GM12878 (cell line): ENCODE data around the gene LIG3. TPM values are rescaled to one million over a fixed set of nuclear protein-coding genes. Genes with fewer than 3 reads are reported as not detected.

Source experiments
- ATAC-seq: fragments of 200-7000 bp; cut with Tn5 transposase; 3 replicates; pipeline ENCODE4 v1.9.1; 2020; ENCODE audit warnings: mild to moderate bottlenecking, moderate library complexity
- BruUV-seq: library from RNA; stranded (reverse); fragments of 400-500 nt; replicated peaks from 2 replicates; lab custom pipeline; 2021; lab: Mats Ljungman, UMichigan
- CTCF ChIA-PET: fragments of 300-600 bp; sonication (Branson Sonifier 250); formaldehyde crosslinking; extraction: SDS; loops from one replicate; lab custom pipeline; 2021; ENCODE audit warnings: inconsistent platforms; lab: Yijun Ruan, JAX
- POLR2A ChIA-PET: fragments of 350-600 bp; formaldehyde crosslinking; extraction: SDS; loops from one replicate; lab custom pipeline; 2021; ENCODE audit warnings: inconsistent platforms; lab: Charles Lee
- RAD21 ChIA-PET: fragments of 300-600 bp; sonication (Branson Sonifier 250); formaldehyde crosslinking; loops from one replicate; lab custom pipeline; 2023; ENCODE audit warnings: antibody characterized with exemption; ENCODE audit not compliant: unreplicated experiment; lab: Charles Lee
- SMC1A ChIA-PET: fragments of 300-600 bp; sonication (Branson Sonifier 250); formaldehyde crosslinking; loops from one replicate; lab custom pipeline; 2023; ENCODE audit not compliant: unreplicated experiment, uncharacterized antibody; lab: Charles Lee
- DNase-seq: peaks from one replicate; pipeline ENCODE4 v3.0.0-alpha.2; 2011; ENCODE audit warnings: low read depth, low spot score
- FAIRE-seq: peaks from 3 replicates; lab custom pipeline; 2011; peaks lifted over from hg19 to GRCh38; lab: Jason Lieb, UNC
- H2AFZ ChIP-seq: 2 replicates; pipeline ENCODE4 v1.6.0; 2011; ENCODE audit warnings: low read depth, low read length, control low read depth; ENCODE audit not compliant: control insufficient read depth
- H3K27ac ChIP-seq: 2 replicates; pipeline ENCODE4 v1.5.1; 2011; ENCODE audit warnings: control low read depth; ENCODE audit not compliant: control insufficient read depth, insufficient read depth
- H3K27me3 ChIP-seq, 2 experiments: replicated peaks in 1 of 2; 2 replicates each; pipeline versions ENCODE4 v1.6.0 to v1.6.1; 2011; ENCODE audit warnings: low read length in 1 of 2; ENCODE audit not compliant: control insufficient read depth in 2 of 2, insufficient read depth in 2 of 2
- H3K36me3 ChIP-seq, 2 experiments: 2 replicates each; pipeline ENCODE4 v1.5.1; 2011; ENCODE audit warnings: low read length in 1 of 2; ENCODE audit not compliant: control insufficient read depth in 2 of 2, insufficient read depth in 2 of 2
- H3K4me1 ChIP-seq: 2 replicates; pipeline ENCODE4 v1.6.1; 2011; ENCODE audit warnings: mild to moderate bottlenecking, low read length, moderate library complexity, mixed read lengths; ENCODE audit not compliant: control insufficient read depth, insufficient read depth
- H3K4me2 ChIP-seq: 2 replicates; pipeline ENCODE4 v1.6.0; 2011; ENCODE audit warnings: control low read depth; ENCODE audit not compliant: control insufficient read depth, insufficient read depth
- H3K4me3 ChIP-seq: fragments of 200-600 bp; sonication (generic); 2 replicates; pipeline ENCODE4 v1.5.1; 2016
- H3K79me2 ChIP-seq: 2 replicates; pipeline ENCODE4 v1.6.0; 2011; ENCODE audit warnings: low read length; ENCODE audit not compliant: control insufficient read depth, insufficient read depth
- H3K9ac ChIP-seq: 2 replicates; pipeline ENCODE4 v1.8.0; 2011; ENCODE audit warnings: low read length, control low read depth, mixed read lengths; ENCODE audit not compliant: control insufficient read depth, insufficient read depth
- H3K9me3 ChIP-seq: replicated peaks from 3 replicates; pipeline ENCODE4 v1.5.1; 2011; ENCODE audit warnings: mild to moderate bottlenecking, low read length; ENCODE audit not compliant: control insufficient read depth, insufficient read depth
- H4K20me1 ChIP-seq: 2 replicates; pipeline ENCODE4 v1.6.0; 2011; ENCODE audit not compliant: control insufficient read depth, insufficient read depth
- BHLHE40 ChIP-seq, 2 experiments: fragments of 450-650 bp in 1 of 2; IDR thresholded peaks; 2 replicates each; pipeline ENCODE4 v1.6.1; 2011 to 2017; ENCODE audit warnings: low read depth in 2 of 2, borderline replicate concordance in 1 of 2, improper control_type of control experiment in 1 of 2, low read length in 1 of 2, mild to moderate bottlenecking in 1 of 2
- BMI1 ChIP-seq: fragments of 450-650 bp; IDR thresholded peaks from 2 replicates; pipeline ENCODE4 v1.6.1; 2016; ENCODE audit warnings: mild to moderate bottlenecking, moderate library complexity, borderline replicate concordance
- CBX5 ChIP-seq: sonication (generic); IDR thresholded peaks from 2 replicates; pipeline ENCODE4 v1.6.1; 2016; ENCODE audit warnings: low read depth, moderate library complexity, mild to moderate bottlenecking, inconsistent platforms
- CREM ChIP-seq: IDR thresholded peaks from 2 replicates; pipeline ENCODE4 v1.6.1; 2014; ENCODE audit warnings: antibody characterized with exemption, low read depth
- LARP7 ChIP-seq: fragments of 450-650 bp; IDR thresholded peaks from 2 replicates; pipeline ENCODE4 v1.6.1; 2017; ENCODE audit warnings: mild to moderate bottlenecking
- MXI1 ChIP-seq: fragments of 150-350 bp; IDR thresholded peaks from 2 replicates; pipeline ENCODE4 v1.6.1; 2011; ENCODE audit warnings: low read depth, mild to moderate bottlenecking, inconsistent platforms, low read length, improper control_type of control experiment
- RAD21 ChIP-seq: IDR thresholded peaks from 2 replicates; pipeline ENCODE4 v1.6.1; 2011; ENCODE audit warnings: mild to moderate bottlenecking, low read depth, low read length, moderate library complexity; ENCODE audit not compliant: insufficient read depth
- RUNX3 ChIP-seq: IDR thresholded peaks from 2 replicates; pipeline ENCODE4 v1.6.1; 2012; ENCODE audit warnings: low read length, inconsistent platforms
- SIN3A ChIP-seq: IDR thresholded peaks from 2 replicates; pipeline ENCODE4 v1.6.1; 2012; ENCODE audit warnings: low read depth, low read length, improper control_type of control experiment
- SMAD1 ChIP-seq: fragments of 450-650 bp; IDR thresholded peaks from 2 replicates; pipeline ENCODE4 v1.6.1; 2018; ENCODE audit warnings: mild to moderate bottlenecking, low read depth; ENCODE audit not compliant: partially characterized antibody
- SMARCA5 ChIP-seq: fragments of 450-650 bp; IDR thresholded peaks from 2 replicates; pipeline ENCODE4 v1.6.1; 2017; ENCODE audit warnings: mild to moderate bottlenecking
- SPI1 ChIP-seq: IDR thresholded peaks from 2 replicates; pipeline ENCODE4 v1.6.1; 2011; ENCODE audit warnings: low read depth, mild to moderate bottlenecking, low read length, moderate library complexity, borderline replicate concordance; ENCODE audit not compliant: insufficient read depth
- WRNIP1 ChIP-seq: IDR thresholded peaks from 2 replicates; pipeline ENCODE4 v1.6.1; 2011; ENCODE audit warnings: low read depth, low read length, improper control_type of control experiment, borderline replicate concordance
- ZZZ3 ChIP-seq: IDR thresholded peaks from 2 replicates; pipeline ENCODE4 v1.6.1; 2011; ENCODE audit warnings: low read depth; ENCODE audit not compliant: control insufficient read depth, insufficient read length
- WGBS: methylation state at CpG from one replicate; pipeline ENCODE4 v1.1.6; 2016; ENCODE audit warnings: low lambda C conversion rate; ENCODE audit not compliant: insufficient replicate concordance, insufficient coverage; ENCODE audit errors: missing lambda C conversion rate; 5-methylcytosine and 5-hydroxymethylcytosine counted together
- in situ Hi-C: fragments of 300-500 bp; cut with MboI; formaldehyde crosslinking; loops from 9 replicates; pipeline ENCODE4 v1.14.3; 2018; ENCODE audit warnings: mixed read lengths
- intact Hi-C: fragments of 100-400 bp; cut with micrococcal nuclease; formaldehyde crosslinking; loops from one replicate; pipeline ENCODE4 v1.14.2; 2022; ENCODE audit not compliant: unreplicated experiment
- polyA plus RNA-seq, 11 experiments: library from polyadenylated mRNA; depleted of rRNA in 4 of 11; unstranded in 6 of 11; stranded (reverse) in 5 of 11; fragments of >200 nt; fragmentation: Nextera tagmentation in 4 of 11; fragmentation: Illumina TruSeq in 1 of 11; extraction: Ambion mirVana in 4 of 11; extraction: Trizol in 1 of 11; gene quantifications; 1 replicate in 1 of 11; 2 replicates in 10 of 11; pipeline versions ENCODE4 v1.2.1 to v1.2.3, GENCODE V29; 2011 to 2016; ENCODE audit warnings: inconsistent platforms in 2 of 11, missing spikeins in 2 of 11, low read depth in 1 of 11
- total RNA-seq, 4 experiments: library from RNA; depleted of rRNA in 3 of 4; stranded (reverse); fragments of >200 nt in 3 of 4; fragmentation: Illumina TruSeq in 1 of 4; extraction: Trizol in 1 of 4; gene quantifications; 2 replicates each; pipeline versions ENCODE4 v1.2.1 to v1.2.3, GENCODE V29; 2013 to 2021
- TF ChIP-seq, protein P1 (sequence below): fragments of 450-650 bp; IDR thresholded peaks from 2 replicates; pipeline ENCODE4 v1.6.1; 2017; ENCODE audit warnings: borderline replicate concordance
- TF ChIP-seq, protein P2 (sequence below): fragments of 450-650 bp; IDR thresholded peaks from 2 replicates; pipeline ENCODE4 v1.6.1; 2016; ENCODE audit warnings: mild to moderate bottlenecking, moderate library complexity, borderline replicate concordance
- TF ChIP-seq, protein P3 (sequence below): fragments of 450-650 bp; IDR thresholded peaks from 2 replicates; pipeline ENCODE4 v1.6.1; 2016; ENCODE audit warnings: mild to moderate bottlenecking

Gene LIG3
- total and polyA plus RNA-seq, 10 of the 15 experiments (the other 5 are each of a cell fraction or from before 2014, with no cell fraction given) = 6.5 to 45.4 (median 31.0) TPM

DNA sequence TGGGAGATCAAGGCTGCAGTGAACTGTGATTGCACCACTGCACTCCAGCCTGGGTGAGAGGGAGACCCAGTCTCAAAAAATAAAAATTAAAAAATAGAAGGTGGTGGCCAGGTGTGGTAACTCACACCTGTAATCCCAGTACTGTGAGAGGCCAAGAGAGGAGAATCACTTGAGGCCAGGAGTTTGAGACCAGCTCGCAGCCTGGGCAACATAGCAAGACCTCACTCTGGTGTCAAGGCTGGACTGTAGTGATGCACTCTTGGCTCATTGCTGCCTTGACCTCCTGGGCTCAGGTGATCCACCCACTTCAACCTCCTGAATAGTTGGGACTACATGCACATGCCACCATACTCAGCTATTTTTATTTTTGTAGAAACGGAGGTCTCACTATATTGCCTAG lies 69.9 kb downstream of the LIG3 start:
- in situ Hi-C loops = no loop called here
- Histone ChIP-seq H3K9me3 (no peaks in the 10 kb centered on the region), H4K20me1 (no peaks in the 10 kb centered on the region), H3K27ac (peak overlapping the region; percentile 93), H2AFZ (no peak overlapping the region), H3K4me3 (no peak overlapping the region), H3K79me2 (peaks cover 35% of the 10 kb centered on the region), H3K9ac (no peak overlapping the region), H3K36me3 (peaks cover 0 to 1% of the 10 kb centered on the region in 2 experiments; a peak in 1 of 4 replicates), H3K4me2 (no peak overlapping the region), H3K27me3 (no peaks in the 10 kb centered on the region), H3K4me1 (peaks cover 34% of the 10 kb centered on the region)
- SMC1A ChIA-PET = interaction anchor here (0.9 to 12.0 kb wide), 5 partner anchors 9 to 40 kb away, joined by 4 to 221 read pairs (median 7); partner anchors contain the start of gene RFFL
- RAD21 ChIA-PET = interaction anchor here (0.8 to 6.9 kb wide), 3 partner anchors 14 to 35 kb away, joined by 3 to 73 read pairs (median 5); partner anchors contain the start of gene RFFL
- intact Hi-C loops = no loop called here
- DNase-seq (no peak), ATAC-seq (no peak), FAIRE-seq (no peak)
- WGBS = 92% methylated on average over 2 of the region's 2 CpGs
- CTCF ChIA-PET = interaction anchor here (0.7 to 1.8 kb wide), 2 partner anchors 40 to 690 kb away, joined by 3 to 5 read pairs; no protein-coding TSS in a partner anchor
- TF ChIP-seq BHLHE40 (IDR thresholded peaks at IDR 0.05; ENCODE audit: borderline replicate concordance in 1 of 2, low read depth in 2 of 2, low read length in 1 of 2) (no peak), SMAD1 (no peak), SMARCA5 (no peak), SPI1 (no peak), MXI1 (no peak), RUNX3 (no peak), RAD21 (no peak), WRNIP1 (no peak), LARP7 (no peak), SIN3A (no peak), CREM (no peak), ZZZ3 (no peak), CBX5 (no peak), BMI1 (no peak)
- TF ChIP-seq, protein P1, sequence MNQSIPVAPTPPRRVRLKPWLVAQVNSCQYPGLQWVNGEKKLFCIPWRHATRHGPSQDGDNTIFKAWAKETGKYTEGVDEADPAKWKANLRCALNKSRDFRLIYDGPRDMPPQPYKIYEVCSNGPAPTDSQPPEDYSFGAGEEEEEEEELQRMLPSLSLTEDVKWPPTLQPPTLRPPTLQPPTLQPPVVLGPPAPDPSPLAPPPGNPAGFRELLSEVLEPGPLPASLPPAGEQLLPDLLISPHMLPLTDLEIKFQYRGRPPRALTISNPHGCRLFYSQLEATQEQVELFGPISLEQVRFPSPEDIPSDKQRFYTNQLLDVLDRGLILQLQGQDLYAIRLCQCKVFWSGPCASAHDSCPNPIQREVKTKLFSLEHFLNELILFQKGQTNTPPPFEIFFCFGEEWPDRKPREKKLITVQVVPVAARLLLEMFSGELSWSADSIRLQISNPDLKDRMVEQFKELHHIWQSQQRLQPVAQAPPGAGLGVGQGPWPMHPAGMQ = no peak
- TF ChIP-seq, protein P2, sequence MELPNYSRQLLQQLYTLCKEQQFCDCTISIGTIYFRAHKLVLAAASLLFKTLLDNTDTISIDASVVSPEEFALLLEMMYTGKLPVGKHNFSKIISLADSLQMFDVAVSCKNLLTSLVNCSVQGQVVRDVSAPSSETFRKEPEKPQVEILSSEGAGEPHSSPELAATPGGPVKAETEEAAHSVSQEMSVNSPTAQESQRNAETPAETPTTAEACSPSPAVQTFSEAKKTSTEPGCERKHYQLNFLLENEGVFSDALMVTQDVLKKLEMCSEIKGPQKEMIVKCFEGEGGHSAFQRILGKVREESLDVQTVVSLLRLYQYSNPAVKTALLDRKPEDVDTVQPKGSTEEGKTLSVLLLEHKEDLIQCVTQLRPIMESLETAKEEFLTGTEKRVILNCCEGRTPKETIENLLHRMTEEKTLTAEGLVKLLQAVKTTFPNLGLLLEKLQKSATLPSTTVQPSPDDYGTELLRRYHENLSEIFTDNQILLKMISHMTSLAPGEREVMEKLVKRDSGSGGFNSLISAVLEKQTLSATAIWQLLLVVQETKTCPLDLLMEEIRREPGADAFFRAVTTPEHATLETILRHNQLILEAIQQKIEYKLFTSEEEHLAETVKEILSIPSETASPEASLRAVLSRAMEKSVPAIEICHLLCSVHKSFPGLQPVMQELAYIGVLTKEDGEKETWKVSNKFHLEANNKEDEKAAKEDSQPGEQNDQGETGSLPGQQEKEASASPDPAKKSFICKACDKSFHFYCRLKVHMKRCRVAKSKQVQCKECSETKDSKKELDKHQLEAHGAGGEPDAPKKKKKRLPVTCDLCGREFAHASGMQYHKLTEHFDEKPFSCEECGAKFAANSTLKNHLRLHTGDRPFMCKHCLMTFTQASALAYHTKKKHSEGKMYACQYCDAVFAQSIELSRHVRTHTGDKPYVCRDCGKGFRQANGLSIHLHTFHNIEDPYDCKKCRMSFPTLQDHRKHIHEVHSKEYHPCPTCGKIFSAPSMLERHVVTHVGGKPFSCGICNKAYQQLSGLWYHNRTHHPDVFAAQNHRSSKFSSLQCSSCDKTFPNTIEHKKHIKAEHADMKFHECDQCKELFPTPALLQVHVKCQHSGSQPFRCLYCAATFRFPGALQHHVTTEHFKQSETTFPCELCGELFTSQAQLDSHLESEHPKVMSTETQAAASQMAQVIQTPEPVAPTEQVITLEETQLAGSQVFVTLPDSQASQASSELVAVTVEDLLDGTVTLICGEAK = no peak
- TF ChIP-seq, protein P3, sequence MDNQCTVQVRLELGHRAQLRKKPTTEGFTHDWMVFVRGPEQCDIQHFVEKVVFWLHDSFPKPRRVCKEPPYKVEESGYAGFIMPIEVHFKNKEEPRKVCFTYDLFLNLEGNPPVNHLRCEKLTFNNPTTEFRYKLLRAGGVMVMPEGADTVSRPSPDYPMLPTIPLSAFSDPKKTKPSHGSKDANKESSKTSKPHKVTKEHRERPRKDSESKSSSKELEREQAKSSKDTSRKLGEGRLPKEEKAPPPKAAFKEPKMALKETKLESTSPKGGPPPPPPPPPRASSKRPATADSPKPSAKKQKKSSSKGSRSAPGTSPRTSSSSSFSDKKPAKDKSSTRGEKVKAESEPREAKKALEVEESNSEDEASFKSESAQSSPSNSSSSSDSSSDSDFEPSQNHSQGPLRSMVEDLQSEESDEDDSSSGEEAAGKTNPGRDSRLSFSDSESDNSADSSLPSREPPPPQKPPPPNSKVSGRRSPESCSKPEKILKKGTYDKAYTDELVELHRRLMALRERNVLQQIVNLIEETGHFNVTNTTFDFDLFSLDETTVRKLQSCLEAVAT = no peak
- no TSS peak for BruUV-seq
- POLR2A ChIA-PET = interaction anchor here (0.9 to 2.2 kb wide), 4 partner anchors 9 to 25 kb away, joined by 4 to 9 read pairs (median 5); partner anchors contain the start of gene RFFL
